ENCODE data around the gene DCN. TPM values are rescaled to one million over a fixed set of nuclear protein-coding genes. Genes with fewer than 3 reads are reported as not detected.

The DCN gene
- total RNA-seq, 1 donor from 2014 or later, result 0.57 TPM

- no peaks in the 10 kb centered on the region for H3K27me3 Mint-ChIP-seq (ENCODE audit: low read depth, unreplicated experiment)
- no peak overlapping the region for H3K9ac ChIP-seq (ENCODE audit: low read length)
- no peaks in the 10 kb centered on the region for H3K36me3 Mint-ChIP-seq (ENCODE audit: low read depth, unreplicated experiment)
- no peak overlapping the region for H2AFZ ChIP-seq (ENCODE audit: low read depth, low read length)
- no peaks in the 10 kb centered on the region for H3K36me3 ChIP-seq (ENCODE audit: insufficient read depth, low read length)
- DNase-seq (ENCODE audit: low read depth), result no peak
- no peak overlapping the region for H3K27ac Mint-ChIP-seq (ENCODE audit: unreplicated experiment)
- no peak overlapping the region for H3K27ac ChIP-seq (ENCODE audit: low read depth, low read length)
- H3K4me3 Mint-ChIP-seq (ENCODE audit: unreplicated experiment), result no peak overlapping the region
- no peak overlapping the region for H3K4me3 ChIP-seq (ENCODE audit: insufficient read depth, low read depth, low read length)
- no peak for FAIRE-seq
- no peak overlapping the region for H3K4me2 ChIP-seq (ENCODE audit: low read length)
- H3K79me2 ChIP-seq (ENCODE audit: insufficient read depth, low read length), result no peaks in the 10 kb centered on the region
- TF ChIP-seq CTCF (IDR thresholded peaks at IDR 0.05; ENCODE audit: insufficient read depth, low read depth, low read length), result no peak
- TF ChIP-seq EZH2 (IDR thresholded peaks at IDR 0.05; ENCODE audit: insufficient read depth, low read length), result no peak
- no peaks in the 10 kb centered on the region for H3K9me3 ChIP-seq (ENCODE audit: insufficient read depth, low read depth, low read length)
- H4K20me1 ChIP-seq (ENCODE audit: insufficient read depth, low read length), result no peaks in the 10 kb centered on the region
- H3K4me1 ChIP-seq (ENCODE audit: insufficient read depth, low read length), result peaks cover 12% of the 10 kb centered on the region
- H3K4me1 Mint-ChIP-seq (ENCODE audit: low read depth, unreplicated experiment), result peaks cover under 1% of the 10 kb centered on the region
- no peaks in the 10 kb centered on the region for H3K27me3 ChIP-seq (ENCODE audit: insufficient read depth, low read length)
- H3K9me3 Mint-ChIP-seq (ENCODE audit: unreplicated experiment), result no peaks in the 10 kb centered on the region
Observed at GRCh38 chr12:91113621-91114020, 69.0 kb downstream of the DCN start.

- Histone ChIP-seq H3K79me2 (ENCODE audit: insufficient read depth, low read length) (no peaks in the 10 kb centered on the region), H3K9me3 (ENCODE audit: insufficient read depth, low read depth, low read length) (no peaks in the 10 kb centered on the region), H3K27me3 (ENCODE audit: insufficient read depth, low read length) (no peaks in the 10 kb centered on the region), H3K36me3 (ENCODE audit: insufficient read depth, low read length) (no peaks in the 10 kb centered on the region), H2AFZ (ENCODE audit: low read depth, low read length) (peak within 1 kb of the TSS; percentile 63), H3K9ac (ENCODE audit: low read length) (peak within 1 kb of the TSS; percentile 51), H3K4me1 (ENCODE audit: insufficient read depth, low read length) (peaks cover 12% of the 10 kb centered on the region), H3K27ac (ENCODE audit: low read depth, low read length) (peak within 1 kb of the TSS; percentile 1), H3K4me2 (ENCODE audit: low read length) (peak within 1 kb of the TSS; percentile 73), H3K4me3 (ENCODE audit: insufficient read depth, low read depth, low read length) (peak within 1 kb of the TSS; percentile 38), H4K20me1 (ENCODE audit: insufficient read depth, low read length) (no peaks in the 10 kb centered on the region)
- TF ChIP-seq CTCF (IDR thresholded peaks at IDR 0.05; ENCODE audit: insufficient read depth, low read depth, low read length), result no peak
- TF ChIP-seq EZH2 (IDR thresholded peaks at IDR 0.05; ENCODE audit: insufficient read depth, low read length), result no peak
- peak within 1 kb of the TSS; percentile 89 for H3K4me3 Mint-ChIP-seq (ENCODE audit: unreplicated experiment)
- H3K27ac Mint-ChIP-seq (ENCODE audit: unreplicated experiment), result peak within 1 kb of the TSS; percentile 87
- peaks cover 3% of the 10 kb centered on the region for H3K9me3 Mint-ChIP-seq (ENCODE audit: unreplicated experiment)
- DNase-seq (ENCODE audit: low read depth) (peak; percentile 79), FAIRE-seq (peak; percentile 78)
- H3K36me3 Mint-ChIP-seq (ENCODE audit: low read depth, unreplicated experiment), result peaks cover 4% of the 10 kb centered on the region
- H3K4me1 Mint-ChIP-seq (ENCODE audit: low read depth, unreplicated experiment), result peaks cover 7% of the 10 kb centered on the region
- H3K27me3 Mint-ChIP-seq (ENCODE audit: low read depth, unreplicated experiment), result no peaks in the 10 kb centered on the region
Observed at GRCh38 chr12:91111366-91112325, 71.0 kb downstream of the DCN start, which contains the start of gene LUM. Gene LUM, minus strand, starts transcription at chr12:91111494. Its CDS starts 2,515 bp downstream, at chr12:91108979.

All from astrocyte (in vitro differentiated cells and primary cell).